NCI-H2171 treated with DMSO at 0.1 percent for 48 hours (cell line): ENCODE data around the gene DYNC2LI1.

Experiments used
- DNase-seq: peaks from one replicate; lab custom pipeline; 2025; lab: John Stamatoyannopoulos, UW

DYNC2LI1 gene

DNA sequence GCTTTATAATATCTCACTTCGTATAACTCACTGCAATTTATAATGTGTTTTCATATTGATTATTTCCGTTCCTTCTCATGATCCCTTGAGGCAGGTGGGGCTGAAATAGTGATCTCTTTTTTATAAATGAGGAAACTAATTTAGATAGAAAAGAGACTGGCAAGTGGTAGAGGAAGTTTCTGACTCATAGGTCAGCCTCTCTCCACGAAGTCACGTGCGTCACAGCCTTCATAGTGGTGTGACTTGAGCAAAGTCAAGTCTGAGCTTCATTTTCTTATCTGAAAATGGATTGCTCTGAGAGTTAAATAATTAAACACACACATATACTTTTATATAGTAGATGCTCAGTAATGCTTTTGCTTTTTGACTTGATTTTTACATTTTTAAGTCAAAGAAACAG is 44.9 kb downstream of the DYNC2LI1 start:
- DNase-seq, result no peak

DNA sequence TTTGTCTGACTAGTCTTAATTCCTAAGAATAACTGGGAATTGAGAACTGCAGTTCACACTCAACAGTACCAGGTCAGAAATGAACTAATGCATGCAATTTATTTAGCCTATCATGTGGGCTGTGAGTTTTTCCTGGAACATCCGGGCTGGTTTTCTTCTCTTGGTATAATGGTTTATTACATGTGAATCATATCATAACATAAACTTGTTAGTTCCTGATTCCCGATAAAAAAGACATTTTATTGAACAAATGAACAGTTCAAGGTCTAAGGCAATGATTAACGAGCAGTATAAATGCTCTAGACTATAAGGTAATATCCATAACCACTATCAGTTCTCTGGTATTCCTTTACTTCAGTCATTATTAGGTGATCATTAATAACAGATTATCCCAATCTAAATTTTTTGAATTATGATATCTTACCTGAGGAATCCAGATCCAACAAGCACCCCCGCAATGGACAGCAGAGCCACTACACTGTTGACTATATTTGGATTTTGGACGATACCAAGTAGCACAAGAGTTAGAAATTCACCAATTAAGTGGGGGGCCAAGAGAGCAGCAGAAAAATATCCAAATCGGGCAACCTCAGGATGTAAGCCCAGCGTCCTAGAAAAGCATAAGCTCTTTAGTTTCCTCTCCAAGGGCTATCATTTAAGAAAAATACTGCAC is 45.8 kb downstream of the DYNC2LI1 start:
- DNase-seq, result no peak

- DNase-seq, result no peak
Measured at GRCh38 chr2:43822839-43823238, 49.0 kb downstream of the DYNC2LI1 start.

DNA sequence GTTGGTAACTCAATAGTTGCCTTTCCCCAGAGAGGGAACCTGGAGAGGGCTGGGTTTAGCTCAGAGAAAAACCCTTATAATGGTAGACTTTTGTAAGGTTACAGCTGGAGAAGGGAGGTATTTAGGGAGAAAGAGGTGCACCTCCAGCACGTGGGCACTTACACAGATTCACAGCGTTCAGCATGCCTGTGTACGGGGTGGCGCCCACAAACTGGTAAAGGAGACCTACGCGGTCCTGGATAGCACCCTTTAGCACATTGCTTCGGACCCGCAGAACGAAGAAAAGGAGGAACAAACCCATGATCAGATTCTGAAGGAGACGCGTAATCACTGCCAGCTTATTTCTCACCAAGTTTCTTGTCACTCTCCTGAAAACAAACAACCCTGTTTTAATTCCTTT is 49.9 kb downstream of the DYNC2LI1 start:
- DNase-seq, result no peak

GRCh38 chr2:43824512-43824911 is 50.7 kb downstream of the DYNC2LI1 start:
- no peak for DNase-seq

- DNase-seq, result no peak
Measured at GRCh38 chr2:43824951-43825493, 51.2 kb downstream of the DYNC2LI1 start.

GRCh38 chr2:43825841-43826240 is 52.0 kb downstream of the DYNC2LI1 start:
- no peak for DNase-seq

DNA sequence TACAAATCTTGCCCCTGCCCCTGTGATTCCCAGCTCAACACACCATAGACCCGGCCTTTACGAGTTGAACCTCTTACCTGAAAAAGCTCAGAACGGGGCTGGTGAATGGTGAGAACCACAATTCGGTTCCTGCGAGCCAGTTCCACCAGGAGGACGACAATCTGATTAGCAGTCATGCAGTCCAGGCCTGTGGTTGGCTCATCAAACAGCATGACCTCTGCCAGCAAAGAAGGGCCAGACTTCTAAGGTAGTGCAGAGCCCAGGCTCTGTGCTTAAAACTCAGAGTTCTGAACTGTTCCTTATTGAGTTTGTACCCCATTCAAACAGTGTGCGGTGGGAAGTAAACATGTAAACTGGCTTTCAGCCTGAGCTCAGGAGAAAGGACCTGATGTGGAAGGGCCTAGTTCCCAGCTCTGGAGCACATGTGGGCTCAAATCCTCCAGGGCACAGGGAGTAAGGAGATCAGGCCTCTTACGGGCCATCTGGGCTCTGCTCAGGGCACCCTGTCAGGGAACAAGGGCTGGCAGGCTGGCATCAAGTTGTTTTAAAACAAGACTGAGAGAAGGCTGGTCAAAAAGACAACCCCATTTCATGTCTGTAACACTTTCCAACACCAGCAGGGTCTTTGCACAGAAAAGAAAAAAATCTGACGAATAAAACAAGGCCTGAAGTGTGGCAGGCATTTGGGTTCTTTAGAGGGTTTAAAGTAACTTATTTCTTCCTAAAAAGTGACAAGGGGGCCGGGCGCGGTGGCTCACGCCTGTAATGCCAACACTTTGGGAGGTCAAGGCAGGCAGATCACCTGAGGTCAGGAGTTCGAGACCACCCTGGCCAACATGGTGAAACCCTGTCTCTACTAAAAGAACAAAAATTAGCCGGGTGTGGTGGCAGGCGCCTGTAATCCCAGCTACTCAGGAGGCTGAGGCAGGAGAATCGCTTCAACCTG is 52.7 kb downstream of the DYNC2LI1 start:
- DNase-seq, result no peak

- no peak for DNase-seq
Measured at GRCh38 chr2:43831543-43832294, 57.9 kb downstream of the DYNC2LI1 start.

- DNase-seq, result no peak
Measured at GRCh38 chr2:43832457-43832856, 58.6 kb downstream of the DYNC2LI1 start.

- no peak for DNase-seq
Measured at GRCh38 chr2:43837033-43837432, 63.2 kb downstream of the DYNC2LI1 start.

GRCh38 chr2:43837831-43838559 is 64.2 kb downstream of the DYNC2LI1 start:
- no peak for DNase-seq

DNA sequence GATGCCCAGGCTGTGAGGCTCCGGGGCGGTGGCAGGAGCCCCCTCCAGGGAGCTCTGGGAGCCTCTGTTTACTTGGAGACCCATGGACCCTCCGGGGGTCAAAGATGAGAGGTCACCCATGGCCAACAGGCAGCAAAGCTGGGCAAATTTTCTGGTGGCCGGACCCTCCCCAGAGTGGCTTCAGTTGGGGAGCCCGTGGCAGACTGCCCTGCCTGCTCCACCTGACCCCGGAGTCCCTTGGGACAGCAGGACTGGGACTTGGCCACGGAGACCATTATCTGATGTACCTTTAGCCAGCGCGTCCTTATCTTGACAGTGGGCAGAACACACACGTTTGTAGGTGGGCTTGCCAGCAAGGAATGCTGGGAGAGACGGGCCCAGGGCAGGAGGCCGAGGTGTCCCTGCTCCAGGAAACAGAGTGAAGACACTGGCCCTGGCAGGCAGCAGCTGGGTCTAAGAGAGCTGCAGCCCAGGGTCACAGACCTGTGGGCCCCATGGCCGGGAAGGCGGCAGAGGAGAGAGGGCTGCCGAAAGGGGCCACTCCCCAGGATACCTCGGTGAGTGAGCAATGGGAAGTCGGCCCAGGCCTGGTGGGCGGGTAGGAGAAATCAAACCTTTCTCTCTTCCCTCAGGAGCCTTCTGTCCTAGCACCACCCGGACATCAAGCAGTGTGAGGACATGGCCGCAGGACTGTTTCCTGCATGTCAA is 64.9 kb downstream of the DYNC2LI1 start, which contains the start of the genes ABCG5 and ABCG8:
ABCG5 (minus strand) TSS at position 280 of the 708 bp plus-strand sequence; CDS start at position 120, 160 bp downstream.
ABCG8 (plus strand) TSS at position 412 of the 708 bp plus-strand sequence; CDS start at position 495, 83 bp downstream.
- no peak for DNase-seq

DNA sequence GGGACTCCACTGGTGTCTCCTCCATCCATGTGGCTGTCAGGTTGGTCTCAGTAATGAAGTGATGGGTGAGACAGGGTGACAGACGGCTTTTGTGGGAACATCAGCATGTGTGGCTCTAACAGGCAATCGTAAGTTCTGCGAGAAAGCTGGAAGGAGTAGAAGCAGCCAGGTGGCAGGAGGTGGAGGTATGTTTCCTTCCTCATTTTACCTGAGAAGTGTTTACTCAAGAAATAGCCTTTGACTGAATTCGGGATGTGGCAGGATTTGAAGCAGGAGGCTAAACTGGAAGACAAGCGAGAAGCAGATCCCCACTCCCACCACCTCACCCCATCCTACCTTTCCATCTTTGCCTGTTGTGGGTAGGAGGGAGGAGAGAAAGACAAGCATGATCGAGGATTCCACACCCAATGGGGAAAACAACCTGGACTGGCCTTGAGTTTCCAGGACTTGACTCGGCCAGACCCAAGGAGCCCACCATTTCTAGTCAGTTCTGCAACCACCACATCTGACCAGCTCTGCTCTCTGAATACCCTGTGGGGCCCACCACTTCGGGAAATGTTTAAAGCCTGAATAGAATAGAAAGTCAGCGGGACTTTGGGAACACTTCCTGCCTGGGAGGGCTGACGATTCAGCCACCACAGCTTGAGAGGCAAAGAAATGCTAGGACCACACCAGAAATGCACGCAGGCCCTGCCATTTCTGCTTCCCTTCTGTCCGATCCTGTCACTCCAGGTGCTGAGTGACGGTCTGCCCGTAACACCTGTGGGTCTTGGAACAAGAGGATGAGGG is 66.1 kb downstream of the DYNC2LI1 start:
- no peak for DNase-seq

- no peak for DNase-seq
Measured at GRCh38 chr2:43840965-43841364, 67.1 kb downstream of the DYNC2LI1 start.

DNA sequence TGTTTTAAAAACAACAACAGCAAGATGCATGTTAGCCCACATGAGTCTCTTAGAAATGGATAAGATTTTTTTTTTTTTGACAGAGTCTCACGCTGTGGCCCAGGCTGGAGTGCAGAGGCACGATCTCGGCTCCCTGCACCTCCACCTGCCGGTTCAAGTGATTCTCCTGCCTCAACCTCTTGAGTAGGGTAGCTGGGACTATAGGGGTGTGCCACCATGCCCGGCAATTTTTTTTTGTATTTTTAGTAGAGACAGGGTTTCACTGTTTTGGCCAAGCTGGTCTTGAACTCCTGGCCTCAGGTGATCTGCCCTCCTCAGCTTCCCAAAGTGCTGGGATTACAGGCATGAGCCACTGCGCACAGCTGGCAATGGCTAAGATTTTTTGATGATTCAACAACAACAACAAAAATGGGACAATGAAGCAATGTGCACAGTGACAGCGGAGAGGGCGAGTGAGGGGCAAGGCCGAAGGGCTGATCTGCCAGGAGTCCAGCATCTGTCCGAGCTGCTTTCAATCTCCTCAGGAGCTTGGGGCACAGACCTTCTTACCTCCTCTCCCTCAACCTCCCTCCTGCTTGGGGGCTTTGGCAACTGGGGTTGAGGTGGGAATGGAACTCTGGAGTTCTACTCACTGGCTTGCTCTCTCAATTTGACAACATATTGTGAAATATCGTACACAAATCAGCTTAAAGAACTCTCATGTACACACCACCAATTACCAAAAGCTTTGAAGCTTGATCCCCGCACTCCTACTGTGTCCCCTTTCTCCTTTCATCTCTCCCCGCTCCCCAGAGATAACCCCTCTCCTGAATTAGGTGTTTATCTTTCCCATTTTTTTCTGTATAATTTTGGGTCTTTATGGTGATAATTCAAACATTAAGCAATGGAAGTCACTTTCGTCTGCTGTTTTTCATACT is 68.4 kb downstream of the DYNC2LI1 start:
- DNase-seq, result no peak

DNA sequence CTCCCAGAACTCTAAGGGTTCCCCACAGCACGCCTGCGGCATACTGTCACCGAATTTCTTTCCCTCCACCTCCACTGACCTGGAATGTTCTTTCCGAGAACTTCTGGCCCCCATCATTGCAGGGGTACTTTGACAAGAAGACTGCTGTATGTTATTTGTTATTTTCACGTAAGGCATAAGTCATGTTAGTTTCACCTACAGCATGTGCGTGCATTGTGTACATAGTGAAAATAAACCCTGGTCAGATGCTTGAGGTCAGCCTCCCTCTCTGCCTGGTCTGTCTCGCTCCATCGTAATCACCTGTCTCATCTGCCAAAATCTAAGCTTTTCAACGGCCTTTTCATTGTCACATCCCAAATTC is 69.0 kb downstream of the DYNC2LI1 start:
- no peak for DNase-seq

DNA sequence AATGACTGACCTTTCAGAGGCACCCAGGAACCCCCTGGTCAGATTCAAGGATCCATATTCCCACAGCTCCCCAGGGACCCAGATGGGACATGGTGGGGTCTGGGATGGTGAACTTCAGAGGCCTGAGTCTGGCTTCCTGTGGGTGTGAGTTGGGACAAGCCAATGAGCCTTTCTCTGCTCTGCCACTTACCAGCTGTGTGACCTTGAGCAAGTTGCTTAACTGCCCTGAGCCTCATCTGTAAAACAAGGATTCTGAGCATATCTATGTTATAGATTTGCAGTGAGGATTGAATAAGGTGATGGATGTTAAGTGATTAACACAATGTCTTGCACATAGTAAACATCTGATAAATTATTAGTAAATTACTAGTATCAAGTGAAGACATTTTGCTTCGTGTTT is 71.3 kb downstream of the DYNC2LI1 start:
- DNase-seq, result no peak
